ENCODE measurements around the gene FUZ.

DNA sequence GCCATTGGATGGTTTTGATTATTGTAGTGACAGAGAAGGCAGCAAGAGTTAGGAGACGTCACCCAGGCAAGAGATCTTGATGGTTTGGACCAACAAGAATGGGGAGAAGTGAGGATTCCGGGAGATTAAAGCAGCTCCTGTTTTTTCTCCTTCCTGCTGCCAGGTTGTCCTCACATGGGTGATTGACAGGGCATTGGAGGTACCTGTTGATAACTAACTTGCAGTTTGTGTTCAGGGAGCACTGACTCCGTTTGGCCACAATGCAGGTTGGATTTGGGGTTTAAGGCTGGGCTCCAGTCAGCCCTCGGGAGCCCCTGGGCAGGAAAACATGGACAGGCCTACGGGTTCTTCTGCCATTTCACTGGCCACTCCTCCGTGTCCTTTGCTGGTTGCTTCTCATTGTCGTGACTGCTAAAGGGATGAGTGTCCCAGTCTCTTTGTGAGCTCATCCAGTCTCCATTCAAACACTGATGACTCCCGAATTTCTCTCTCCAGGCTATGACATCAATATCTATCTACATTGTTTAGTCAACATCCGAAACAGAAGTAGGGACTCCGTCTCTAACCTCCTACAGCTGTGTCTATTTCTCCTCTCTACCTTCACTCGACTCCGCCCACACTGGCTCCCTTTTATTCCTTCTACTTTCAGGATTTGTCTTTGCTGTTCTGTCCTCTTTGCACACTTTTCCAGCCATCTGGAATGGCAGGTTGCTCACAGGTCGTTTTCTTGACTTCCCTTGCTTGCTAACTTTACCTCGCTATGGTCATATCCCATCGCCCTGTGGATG, 36.5 kb upstream of the FUZ start:
- TF ChIP-seq SMC3 (IDR thresholded peaks at IDR 0.05; ENCODE audit: low read depth, low read length) (no peak), POLR2A (IDR thresholded peaks at IDR 0.05; ENCODE audit: low read depth, low read length) (no peak), RAD21 (IDR thresholded peaks at IDR 0.05; ENCODE audit: low read length) (no peak), MAFK (IDR thresholded peaks at IDR 0.05; ENCODE audit: low read depth, low read length) (no peak), RFX5 (IDR thresholded peaks at IDR 0.05; ENCODE audit: low read depth, low read length) (no peak), CHD1 (IDR thresholded peaks at IDR 0.05; ENCODE audit: low read depth, low read length) (no peak), MXI1 (IDR thresholded peaks at IDR 0.05; ENCODE audit: borderline replicate concordance, low read depth, low read length) (no peak), MAZ (IDR thresholded peaks at IDR 0.05; ENCODE audit: borderline replicate concordance, low read depth, low read length) (no peak), RCOR1 (IDR thresholded peaks at IDR 0.05; ENCODE audit: insufficient replicate concordance, low read length) (no peak), FOS (IDR thresholded peaks at IDR 0.05; ENCODE audit: low read depth, low read length) (no peak)
- TF ChIP-seq, protein P1, sequence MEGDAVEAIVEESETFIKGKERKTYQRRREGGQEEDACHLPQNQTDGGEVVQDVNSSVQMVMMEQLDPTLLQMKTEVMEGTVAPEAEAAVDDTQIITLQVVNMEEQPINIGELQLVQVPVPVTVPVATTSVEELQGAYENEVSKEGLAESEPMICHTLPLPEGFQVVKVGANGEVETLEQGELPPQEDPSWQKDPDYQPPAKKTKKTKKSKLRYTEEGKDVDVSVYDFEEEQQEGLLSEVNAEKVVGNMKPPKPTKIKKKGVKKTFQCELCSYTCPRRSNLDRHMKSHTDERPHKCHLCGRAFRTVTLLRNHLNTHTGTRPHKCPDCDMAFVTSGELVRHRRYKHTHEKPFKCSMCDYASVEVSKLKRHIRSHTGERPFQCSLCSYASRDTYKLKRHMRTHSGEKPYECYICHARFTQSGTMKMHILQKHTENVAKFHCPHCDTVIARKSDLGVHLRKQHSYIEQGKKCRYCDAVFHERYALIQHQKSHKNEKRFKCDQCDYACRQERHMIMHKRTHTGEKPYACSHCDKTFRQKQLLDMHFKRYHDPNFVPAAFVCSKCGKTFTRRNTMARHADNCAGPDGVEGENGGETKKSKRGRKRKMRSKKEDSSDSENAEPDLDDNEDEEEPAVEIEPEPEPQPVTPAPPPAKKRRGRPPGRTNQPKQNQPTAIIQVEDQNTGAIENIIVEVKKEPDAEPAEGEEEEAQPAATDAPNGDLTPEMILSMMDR (conservative IDR thresholded peaks at IDR 0.05; ENCODE audit: low read depth, low read length), result no peak
- TF ChIP-seq, protein P2, sequence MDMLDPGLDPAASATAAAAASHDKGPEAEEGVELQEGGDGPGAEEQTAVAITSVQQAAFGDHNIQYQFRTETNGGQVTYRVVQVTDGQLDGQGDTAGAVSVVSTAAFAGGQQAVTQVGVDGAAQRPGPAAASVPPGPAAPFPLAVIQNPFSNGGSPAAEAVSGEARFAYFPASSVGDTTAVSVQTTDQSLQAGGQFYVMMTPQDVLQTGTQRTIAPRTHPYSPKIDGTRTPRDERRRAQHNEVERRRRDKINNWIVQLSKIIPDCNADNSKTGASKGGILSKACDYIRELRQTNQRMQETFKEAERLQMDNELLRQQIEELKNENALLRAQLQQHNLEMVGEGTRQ (IDR thresholded peaks at IDR 0.05; ENCODE audit: low read depth, low read length), result no peak
- TF ChIP-seq, protein P3, sequence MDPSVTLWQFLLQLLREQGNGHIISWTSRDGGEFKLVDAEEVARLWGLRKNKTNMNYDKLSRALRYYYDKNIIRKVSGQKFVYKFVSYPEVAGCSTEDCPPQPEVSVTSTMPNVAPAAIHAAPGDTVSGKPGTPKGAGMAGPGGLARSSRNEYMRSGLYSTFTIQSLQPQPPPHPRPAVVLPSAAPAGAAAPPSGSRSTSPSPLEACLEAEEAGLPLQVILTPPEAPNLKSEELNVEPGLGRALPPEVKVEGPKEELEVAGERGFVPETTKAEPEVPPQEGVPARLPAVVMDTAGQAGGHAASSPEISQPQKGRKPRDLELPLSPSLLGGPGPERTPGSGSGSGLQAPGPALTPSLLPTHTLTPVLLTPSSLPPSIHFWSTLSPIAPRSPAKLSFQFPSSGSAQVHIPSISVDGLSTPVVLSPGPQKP (IDR thresholded peaks at IDR 0.05; ENCODE audit: borderline replicate concordance, low read depth, low read length), result no peak

All from IMR-90 (cell line).